Mucosa of descending colon (tissue), 3 donors: ENCODE measurements around the gene OSGEPL1. TPM values are rescaled to one million over a fixed set of nuclear protein-coding genes. Genes with fewer than 3 reads are reported as not detected.

Experiments
- ATAC-seq: fragments of 200-7000 bp; cut with Tn5 transposase; one replicate; pipeline ENCODE4 v1.9.1; 2020; ENCODE audit warnings: mild to moderate bottlenecking, moderate library complexity
- DNase-seq, 3 donors: peaks; one replicate each; pipeline ENCODE4 v3.0.0-alpha.2; 2020
- H3K36me3 ChIP-seq: fragments of 200-600 bp; one replicate; pipeline ENCODE4 v1.8.0; 2021; ENCODE audit warnings: low read depth, mild to moderate bottlenecking
- H3K4me1 ChIP-seq: fragments of 200-600 bp; one replicate; pipeline ENCODE4 v1.8.0; 2021; ENCODE audit warnings: low read depth, mild to moderate bottlenecking
- H3K4me3 ChIP-seq: fragments of 200-600 bp; one replicate; pipeline ENCODE4 v1.8.0; 2021; ENCODE audit warnings: mild to moderate bottlenecking
- H3K9me3 ChIP-seq: fragments of 200-600 bp; one replicate; pipeline ENCODE4 v1.8.0; 2021; ENCODE audit warnings: mild to moderate bottlenecking
- intact Hi-C, 2 donors: fragments of 100-400 bp; cut with DNase I in 1 of 2; cut with micrococcal nuclease in 1 of 2; formaldehyde crosslinking; loops; one replicate each; pipeline versions ENCODE4 v1.11.0 to v1.11.1; 2022; cut with DNase I, micrococcal nuclease
- total RNA-seq, 3 donors: library from RNA; stranded (reverse); fragmentation: NEBNext Ultra II Directional in 2 of 3; extraction: Animal tissue kit (Norgen Biotek cat#: 25700) in 2 of 3; gene quantifications; one replicate each; pipeline versions ENCODE4 v1.2.1 to v1.2.4, GENCODE V29; 2021 to 2023
- TF ChIP-seq, protein P1 (sequence below): fragments of 200-600 bp; IDR thresholded peaks from one replicate; pipeline ENCODE4 v1.8.0; 2022; ENCODE audit warnings: antibody characterized with exemption, mild to moderate bottlenecking
- donor health status: DM: no; HTN: no; CAD: no; lungs with moderate emphysema.
- donor health status: DM: no; HTN: no; CAD: no.
- donor health status: DM: no; HTN: yes; CAD: no.

Gene OSGEPL1
- total RNA-seq, 3 donors from 2014 or later, result 3.9 to 5.1 (median 4.3) TPM

GRCh38 chr2:189700681-189701080 is 61.9 kb downstream of the OSGEPL1 start:
- Histone ChIP-seq H3K9me3 (no peaks in the 10 kb centered on the region), H3K4me1 (peaks cover 4% of the 10 kb centered on the region), H3K4me3 (no peak overlapping the region), H3K36me3 (no peaks in the 10 kb centered on the region)
- intact Hi-C loops, result no loop called here
- no peak for DNase-seq
- TF ChIP-seq, protein P1, sequence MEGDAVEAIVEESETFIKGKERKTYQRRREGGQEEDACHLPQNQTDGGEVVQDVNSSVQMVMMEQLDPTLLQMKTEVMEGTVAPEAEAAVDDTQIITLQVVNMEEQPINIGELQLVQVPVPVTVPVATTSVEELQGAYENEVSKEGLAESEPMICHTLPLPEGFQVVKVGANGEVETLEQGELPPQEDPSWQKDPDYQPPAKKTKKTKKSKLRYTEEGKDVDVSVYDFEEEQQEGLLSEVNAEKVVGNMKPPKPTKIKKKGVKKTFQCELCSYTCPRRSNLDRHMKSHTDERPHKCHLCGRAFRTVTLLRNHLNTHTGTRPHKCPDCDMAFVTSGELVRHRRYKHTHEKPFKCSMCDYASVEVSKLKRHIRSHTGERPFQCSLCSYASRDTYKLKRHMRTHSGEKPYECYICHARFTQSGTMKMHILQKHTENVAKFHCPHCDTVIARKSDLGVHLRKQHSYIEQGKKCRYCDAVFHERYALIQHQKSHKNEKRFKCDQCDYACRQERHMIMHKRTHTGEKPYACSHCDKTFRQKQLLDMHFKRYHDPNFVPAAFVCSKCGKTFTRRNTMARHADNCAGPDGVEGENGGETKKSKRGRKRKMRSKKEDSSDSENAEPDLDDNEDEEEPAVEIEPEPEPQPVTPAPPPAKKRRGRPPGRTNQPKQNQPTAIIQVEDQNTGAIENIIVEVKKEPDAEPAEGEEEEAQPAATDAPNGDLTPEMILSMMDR, result no peak
- no peak for ATAC-seq

DNA sequence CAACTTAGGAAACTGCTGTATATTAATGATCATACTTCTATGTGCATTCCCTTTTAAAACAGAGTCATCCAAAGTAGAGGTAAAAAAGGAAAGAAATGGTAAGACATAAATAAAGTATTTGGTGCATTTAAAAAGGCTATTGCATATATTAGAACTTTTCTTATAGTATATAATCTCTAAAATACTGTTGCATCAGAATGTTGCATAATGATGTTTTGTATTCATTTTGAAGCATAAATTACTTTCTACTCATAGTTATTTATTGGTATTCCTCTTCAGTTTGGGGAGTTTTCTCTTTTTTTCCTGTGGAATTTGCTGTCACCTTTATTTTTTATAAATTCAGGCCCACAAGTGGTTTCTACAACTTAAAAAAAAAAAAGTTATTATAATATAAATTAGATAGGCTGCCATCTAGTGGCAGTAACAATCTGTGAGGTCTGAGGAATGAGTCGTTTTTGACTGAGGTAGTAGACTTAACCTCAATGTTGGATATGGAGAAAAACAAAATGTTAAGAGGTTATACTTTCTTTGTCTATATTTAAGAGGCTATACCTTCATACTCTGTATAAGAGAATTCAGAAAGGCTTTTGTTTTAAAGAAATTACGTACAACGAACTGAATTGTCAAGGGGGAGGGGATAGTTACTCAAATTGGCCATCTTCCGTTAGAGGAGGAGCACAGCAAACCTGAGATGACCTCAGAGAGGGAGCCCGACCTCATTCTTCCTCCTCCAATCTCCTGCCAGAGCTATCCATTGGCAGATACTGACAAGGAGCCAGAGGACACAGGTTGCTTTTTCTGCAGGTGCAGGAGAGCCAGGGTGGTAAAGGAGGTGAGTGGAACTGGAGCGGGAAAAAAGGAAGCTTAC is 64.3 kb downstream of the OSGEPL1 start:
- ATAC-seq (peak; percentile 85), DNase-seq (peak in 1 of 3 donors; percentile 87)
- TF ChIP-seq, protein P1, result no peak

More for the DNA sequence above, 64.3 kb downstream of the OSGEPL1 start:
- H3K36me3 ChIP-seq, result no peaks in the 10 kb centered on the region
- H3K4me3 ChIP-seq, result no peak overlapping the region
- intact Hi-C loops, result loop anchor here in 1 of 2 donors (5.0 kb wide), 1 partner anchor 36 kb away; the partner anchor contains the start of gene ASNSD1
- H3K4me1 ChIP-seq, result peaks cover 4% of the 10 kb centered on the region
- H3K9me3 ChIP-seq, result no peaks in the 10 kb centered on the region

Other genes starting within 250 kb of the OSGEPL1 start
- 100 to 1,000 TPM in 2 of 3 donors, 10 to 100 TPM in 1; 95.4 to 212 (median 155) TPM for gene SLC40A1, start 182.0 kb downstream of the OSGEPL1 start, total RNA-seq
- 10 to 100 TPM; 19.0 to 40.2 (median 19.1) TPM for gene ASNSD1, start 101.3 kb downstream of the OSGEPL1 start, total RNA-seq
- gene ANKAR, start 88.1 kb downstream of the OSGEPL1 start, total RNA-seq, result 10 to 100 TPM in 2 of 3 donors, 1 to 10 TPM in 1; 7.8 to 14.2 (median 14.1) TPM
- gene ORMDL1, start 21.5 kb upstream of the OSGEPL1 start, total RNA-seq, result 10 to 100 TPM; 41.9 to 47.2 (median 44.5) TPM
- 10 to 100 TPM; 13.5 to 30.3 (median 17.2) TPM for gene PMS1, start 21.7 kb upstream of the OSGEPL1 start, total RNA-seq